Transverse colon (tissue), 4 donors: Measurements from ENCODE around the gene KIF12. TPM values are rescaled to one million over a fixed set of nuclear protein-coding genes. Genes with fewer than 3 reads are reported as not detected.

Experiments
- DNase-seq: peaks from one replicate; pipeline ENCODE4 v3.0.0-alpha.2; 2019
- H3K27ac ChIP-seq, 4 donors: fragments of 200-600 bp; sonication (generic); 2 replicates each; pipeline ENCODE4 v1.5.1; 2016 to 2018; ENCODE audit warnings: inconsistent platforms in 4 of 4
- H3K27me3 ChIP-seq: fragments of 200-600 bp; sonication (generic); 2 replicates; pipeline ENCODE4 v1.5.1; 2017; ENCODE audit warnings: inconsistent platforms
- H3K36me3 ChIP-seq, 4 donors: fragments of 200-600 bp; sonication (generic); 2 replicates each; pipeline ENCODE4 v1.5.1; 2017 to 2019; ENCODE audit warnings: inconsistent platforms in 4 of 4
- H3K4me1 ChIP-seq, 4 donors: fragments of 200-600 bp; sonication (generic); 2 replicates each; pipeline ENCODE4 v1.5.1; 2017 to 2020; ENCODE audit warnings: inconsistent platforms in 4 of 4
- H3K4me3 ChIP-seq, 4 donors: fragments of 200-600 bp; sonication (generic); 1 replicate in 1 of 4; 2 replicates in 3 of 4; pipeline versions ENCODE4 v1.5.1 to v1.6.1; 2017 to 2019; ENCODE audit warnings: inconsistent platforms in 4 of 4
- H3K9me3 ChIP-seq, 2 donors: fragments of 200-600 bp; sonication (generic); 2 replicates each; pipeline ENCODE4 v1.5.1; 2017 to 2019; ENCODE audit warnings: inconsistent platforms in 2 of 2
- CTCF ChIP-seq, 5 experiments: fragments of 200-600 bp in 3 of 5; fragments of 450-650 bp in 2 of 5; sonication (generic) in 3 of 5; IDR thresholded peaks; 1 replicate in 2 of 5; 2 replicates in 3 of 5; pipeline ENCODE4 v1.5.1; 2016 to 2017; ENCODE audit warnings: antibody characterized with exemption in 5 of 5, inconsistent platforms in 3 of 5, mild to moderate bottlenecking in 2 of 5, moderate library complexity in 1 of 5
- EP300 ChIP-seq: sonication (generic); formaldehyde crosslinking; IDR thresholded peaks from one replicate; pipeline ENCODE4 v1.6.1; 2017; ENCODE audit warnings: antibody characterized with exemption, low read depth
- POLR2A ChIP-seq: fragments of 450-650 bp; IDR thresholded peaks from one replicate; pipeline ENCODE4 v1.6.1; 2016; ENCODE audit warnings: antibody characterized with exemption, mild to moderate bottlenecking, moderate library complexity
- POLR2AphosphoS5 ChIP-seq, 3 donors: sonication (generic); formaldehyde crosslinking; IDR thresholded peaks; one replicate each; pipeline ENCODE4 v1.6.1; 2016; ENCODE audit warnings: antibody characterized with exemption in 3 of 3
- WGBS, 2 donors: methylation state at CpG; one replicate each; pipeline ENCODE4 v1.1.5; 2018; ENCODE audit warnings: low coverage in 1 of 2; 5-methylcytosine and 5-hydroxymethylcytosine counted together
- in situ Hi-C, 4 donors: fragments of 200-750 bp; cut with MboI; loops; one replicate each; pipeline versions ENCODE4 v1.15.0 to v1.15.1; 2017; ENCODE audit warnings: low sequenced_read_pairs in 3 of 4, low pct_ligation_motif_present in 1 of 4, low pct_unique_long_range_greater_than_20kb in 1 of 4
- intact Hi-C: fragments of 100-400 bp; cut with DNase I; formaldehyde crosslinking; loops from one replicate; pipeline ENCODE4 v1.15.1; 2023; ENCODE audit warnings: low total_unique reads
- total RNA-seq, 4 donors: library from RNA; depleted of rRNA; stranded (reverse); fragments of >200 nt; gene quantifications; one replicate each; pipeline ENCODE4 v1.1.0, GENCODE V29; 2016

Gene KIF12
- total RNA-seq, 4 donors from 2014 or later: 10.6 to 37.2 (median 20.0) TPM

DNA sequence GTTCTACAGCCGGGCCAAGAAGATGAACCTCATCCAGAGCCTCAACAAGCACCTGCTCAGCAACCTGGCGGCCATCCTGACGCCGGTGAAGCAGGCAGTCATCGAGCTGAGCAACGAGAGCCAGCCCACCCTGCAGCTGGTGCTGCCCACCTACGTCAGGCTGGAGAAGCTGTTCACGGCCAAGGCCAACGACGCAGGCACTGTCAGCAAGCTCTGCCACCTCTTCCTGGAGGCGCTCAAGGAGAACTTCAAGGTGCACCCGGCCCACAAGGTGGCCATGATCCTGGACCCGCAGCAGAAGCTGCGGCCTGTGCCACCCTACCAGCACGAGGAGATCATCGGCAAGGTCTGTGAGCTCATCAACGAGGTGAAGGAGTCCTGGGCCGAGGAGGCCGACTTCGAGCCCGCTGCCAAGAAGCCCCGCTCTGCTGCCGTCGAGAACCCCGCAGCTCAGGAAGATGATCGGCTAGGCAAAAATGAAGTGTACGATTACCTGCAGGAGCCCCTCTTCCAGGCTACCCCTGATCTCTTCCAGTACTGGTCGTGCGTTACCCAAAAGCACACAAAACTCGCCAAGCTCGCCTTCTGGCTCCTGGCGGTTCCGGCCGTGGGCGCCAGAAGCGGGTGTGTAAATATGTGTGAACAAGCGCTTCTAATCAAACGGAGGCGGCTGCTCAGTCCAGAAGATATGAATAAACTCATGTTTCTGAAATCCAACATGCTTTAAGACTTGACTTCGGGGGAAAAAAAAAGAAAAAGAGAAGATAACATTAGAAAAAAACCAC lies 49.5 kb downstream of the KIF12 start:
- no peak for DNase-seq
- in situ Hi-C loops (loop anchor here in 2 of 4 donors (25.0 kb wide), 2 partner anchors 187 to 237 kb away; no protein-coding TSS in a partner anchor), intact Hi-C loops (no loop called here)
- no peak for TF ChIP-seq EP300
- TF ChIP-seq CTCF (IDR thresholded peaks at IDR 0.05): no peak
- no peak for TF ChIP-seq POLR2A
- no peak for TF ChIP-seq POLR2AphosphoS5 (IDR thresholded peaks at IDR 0.05)
- no peaks in the 10 kb centered on the region for H3K27me3 ChIP-seq
- no peak overlapping the region for H3K4me3 ChIP-seq
- whole genome bisulfite sequencing, 2 donors: 88 to 92% methylated on average over 4 to 31 of the region's 40 CpGs
- no peaks in the 10 kb centered on the region for H3K4me1 ChIP-seq
- no peak overlapping the region for H3K27ac ChIP-seq
- H3K9me3 ChIP-seq: no peaks in the 10 kb centered on the region
- H3K36me3 ChIP-seq: no peaks in the 10 kb centered on the region

DNA sequence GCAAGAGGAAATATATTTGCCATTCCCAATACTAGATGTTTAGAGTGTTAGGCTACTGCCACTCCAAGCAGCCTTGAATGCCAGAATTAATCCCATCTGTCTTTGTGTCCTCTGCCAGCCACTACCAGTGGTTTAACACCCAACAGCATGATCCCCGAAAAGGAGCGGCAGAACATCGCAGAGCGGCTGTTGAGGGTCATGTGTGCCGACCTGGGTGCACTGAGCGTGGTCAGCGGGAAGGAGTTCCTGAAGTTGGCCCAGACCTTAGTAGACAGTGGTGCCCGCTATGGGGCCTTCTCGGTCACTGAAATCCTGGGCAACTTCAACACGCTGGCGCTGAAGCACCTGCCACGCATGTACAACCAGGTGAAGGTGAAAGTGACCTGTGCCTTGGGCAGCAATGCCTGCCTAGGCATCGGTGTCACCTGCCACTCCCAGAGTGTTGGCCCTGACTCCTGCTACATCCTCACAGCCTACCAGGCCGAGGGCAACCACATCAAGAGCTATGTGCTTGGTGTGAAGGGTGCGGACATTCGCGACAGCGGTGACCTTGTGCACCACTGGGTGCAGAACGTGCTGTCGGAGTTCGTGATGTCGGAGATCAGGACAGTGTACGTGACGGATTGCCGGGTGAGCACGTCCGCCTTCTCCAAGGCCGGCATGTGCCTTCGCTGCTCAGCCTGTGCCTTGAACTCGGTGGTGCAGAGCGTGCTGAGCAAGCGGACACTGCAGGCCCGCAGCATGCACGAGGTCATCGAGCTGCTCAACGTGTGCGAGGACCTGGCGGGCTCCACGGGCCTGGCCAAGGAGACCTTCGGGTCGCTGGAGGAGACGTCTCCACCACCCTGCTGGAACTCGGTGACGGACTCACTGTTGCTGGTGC lies 50.3 kb downstream of the KIF12 start:
- DNase-seq: no peak
- in situ Hi-C loops (loop anchor here in 2 of 4 donors (25.0 kb wide), 2 partner anchors 186 to 236 kb away; no protein-coding TSS in a partner anchor), intact Hi-C loops (no loop called here)
- TF ChIP-seq EP300 (no peak), POLR2AphosphoS5 (IDR thresholded peaks at IDR 0.05) (no peak), CTCF (IDR thresholded peaks at IDR 0.05) (no peak), POLR2A (no peak)
- Histone ChIP-seq H3K4me3 (no peak overlapping the region), H3K27me3 (no peaks in the 10 kb centered on the region), H3K36me3 (no peaks in the 10 kb centered on the region), H3K4me1 (no peaks in the 10 kb centered on the region), H3K9me3 (no peaks in the 10 kb centered on the region), H3K27ac (no peak overlapping the region)
- 95% methylated on average over 44 of the region's 44 CpGs; no CpG with 5 or more reads in 1 of the 2 donors for WGBS, 2 donors

DNA sequence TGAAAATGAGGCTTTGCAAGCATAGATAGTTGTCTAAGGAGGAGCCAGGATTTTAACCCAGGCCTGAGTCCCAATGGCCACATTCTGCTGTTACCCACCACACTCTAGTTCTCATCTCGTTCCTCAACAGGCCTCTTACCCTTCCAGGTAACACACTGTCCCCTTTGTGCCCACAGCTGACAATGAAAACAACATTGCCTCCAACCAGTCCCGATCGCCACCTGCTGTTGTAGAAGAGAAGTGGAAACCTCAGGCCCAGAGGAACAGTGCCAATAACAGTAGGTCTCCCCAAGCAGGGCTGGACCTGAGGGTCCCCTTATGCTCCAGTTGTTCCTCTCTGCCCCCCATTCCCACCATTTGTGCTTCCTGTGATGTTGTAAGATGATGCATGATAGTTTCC lies 51.4 kb downstream of the KIF12 start:
- Histone ChIP-seq H3K4me1 (no peaks in the 10 kb centered on the region), H3K27me3 (no peaks in the 10 kb centered on the region), H3K4me3 (no peak overlapping the region), H3K36me3 (no peaks in the 10 kb centered on the region), H3K27ac (no peak overlapping the region), H3K9me3 (no peaks in the 10 kb centered on the region)
- in situ Hi-C loops (loop anchor here in 2 of 4 donors (25.0 kb wide), 2 partner anchors 185 to 235 kb away; no protein-coding TSS in a partner anchor), intact Hi-C loops (no loop called here)
- TF ChIP-seq POLR2AphosphoS5 (IDR thresholded peaks at IDR 0.05): no peak
- TF ChIP-seq CTCF (IDR thresholded peaks at IDR 0.05): peak; percentile 18 to 66 (median 47)
- 55 to 80% methylated on average over 1 to 3 of the region's 3 CpGs for WGBS, 2 donors
- DNase-seq: no peak

- H3K4me3 ChIP-seq: no peak overlapping the region
Measured at GRCh38 chr9:114046875-114047274, 52.2 kb downstream of the KIF12 start.

More at GRCh38 chr9:114046875-114047274, 52.2 kb downstream of the KIF12 start:
- no peaks in the 10 kb centered on the region for H3K9me3 ChIP-seq
- in situ Hi-C loops: loop anchor here in 2 of 4 donors (25.0 kb wide), 2 partner anchors 185 to 235 kb away; no protein-coding TSS in a partner anchor
- H3K27ac ChIP-seq: no peak overlapping the region
- H3K36me3 ChIP-seq: no peaks in the 10 kb centered on the region
- TF ChIP-seq CTCF (IDR thresholded peaks at IDR 0.05): no peak
- no peak for TF ChIP-seq POLR2A
- no peak for TF ChIP-seq POLR2AphosphoS5 (IDR thresholded peaks at IDR 0.05)
- no peak for TF ChIP-seq EP300
- intact Hi-C loops: no loop called here
- WGBS, 2 donors: 80 to 84% methylated on average over 1 of the region's 1 CpG
- no peaks in the 10 kb centered on the region for H3K4me1 ChIP-seq
- no peaks in the 10 kb centered on the region for H3K27me3 ChIP-seq
- DNase-seq: no peak
